Measurements from ENCODE around the gene CDKAL1. TPM values are rescaled to one million over a fixed set of nuclear protein-coding genes. Genes with fewer than 3 reads are reported as not detected.

Gene CDKAL1
- total and polyA plus RNA-seq, 4 donors, result 2.0 to 12.9 (median 6.7) TPM

- no peak overlapping the region for H3K4me3 ChIP-seq (ENCODE audit: low read depth in 1 of 3, low read length in 3 of 3)
Observed at GRCh38 chr6:21208796-21209186, 674.5 kb downstream of the CDKAL1 start.

GRCh38 chr6:21213492-21213891, 679.2 kb downstream of the CDKAL1 start:
- H3K4me3 ChIP-seq (ENCODE audit: low read depth in 1 of 3, low read length in 3 of 3), result no peak overlapping the region
- H3K9me3 ChIP-seq (ENCODE audit: control insufficient read depth in 4 of 4, low read length in 3 of 4), result no peaks in the 10 kb centered on the region
- no peak for DNase-seq (ENCODE audit: low spot score)
- no peak overlapping the region for H3K27ac ChIP-seq (ENCODE audit: low read depth in 1 of 2, low read length in 2 of 2)
- H3K36me3 ChIP-seq (ENCODE audit: control insufficient read depth in 4 of 4, insufficient read depth in 3 of 4, low read depth in 1 of 4, low read length in 3 of 4), result peaks cover 0 to 5% (median 2%) of the 10 kb centered on the region in 4 donors
- H3K4me1 ChIP-seq (ENCODE audit: control insufficient read depth in 4 of 4, insufficient read depth in 4 of 4, low read length in 3 of 4), result no peaks in the 10 kb centered on the region
- H3K9ac ChIP-seq (ENCODE audit: low read depth in 1 of 2, low read length in 2 of 2), result no peak overlapping the region
- H3K27me3 ChIP-seq (ENCODE audit: control insufficient read depth in 4 of 4, insufficient read depth in 4 of 4, low read length in 3 of 4), result no peaks in the 10 kb centered on the region
- WGBS, result 89% methylated on average over 3 of the region's 3 CpGs
- TF ChIP-seq NR2F2 (IDR thresholded peaks at IDR 0.05) (no peak), RXRA (IDR thresholded peaks at IDR 0.05) (no peak), FOXA1 (IDR thresholded peaks at IDR 0.05) (no peak), HNF4A (conservative IDR thresholded peaks at IDR 0.05) (no peak), CTCF (IDR thresholded peaks at IDR 0.05; ENCODE audit: low read depth, low read length, missing input control) (no peak), EGR1 (IDR thresholded peaks at IDR 0.05; ENCODE audit: low read depth in 2 of 2) (no peak), YY1 (IDR thresholded peaks at IDR 0.05) (no peak), ATF3 (IDR thresholded peaks at IDR 0.05) (no peak)

More at GRCh38 chr6:21208796-21209186, 674.5 kb downstream of the CDKAL1 start:
- TF ChIP-seq GABPA (IDR thresholded peaks at IDR 0.05 in 1 of 2, conservative IDR thresholded peaks at IDR 0.05 in 1 of 2) (no peak), MAX (IDR thresholded peaks at IDR 0.05) (no peak), HNF4G (IDR thresholded peaks at IDR 0.05) (no peak), FOXA1 (IDR thresholded peaks at IDR 0.05) (no peak), ZBTB33 (IDR thresholded peaks at IDR 0.05) (no peak), RAD21 (IDR thresholded peaks at IDR 0.05) (no peak), REST (IDR thresholded peaks at IDR 0.05) (no peak), ATF3 (IDR thresholded peaks at IDR 0.05) (no peak), TAF1 (conservative IDR thresholded peaks at IDR 0.05) (no peak), EGR1 (IDR thresholded peaks at IDR 0.05; ENCODE audit: low read depth in 2 of 2) (no peak), YY1 (IDR thresholded peaks at IDR 0.05) (no peak)
- Histone ChIP-seq H3K4me1 (ENCODE audit: control insufficient read depth in 4 of 4, insufficient read depth in 4 of 4, low read length in 3 of 4) (no peaks in the 10 kb centered on the region), H3K27me3 (ENCODE audit: control insufficient read depth in 4 of 4, insufficient read depth in 4 of 4, low read length in 3 of 4) (no peaks in the 10 kb centered on the region), H3K9me3 (ENCODE audit: control insufficient read depth in 4 of 4, low read length in 3 of 4) (no peaks in the 10 kb centered on the region), H3K36me3 (ENCODE audit: control insufficient read depth in 4 of 4, insufficient read depth in 3 of 4, low read depth in 1 of 4, low read length in 3 of 4) (peaks cover 0 to 5% (median 2%) of the 10 kb centered on the region in 4 donors), H3K9ac (ENCODE audit: low read depth in 1 of 2, low read length in 2 of 2) (no peak overlapping the region), H3K27ac (ENCODE audit: low read depth in 1 of 2, low read length in 2 of 2) (no peak overlapping the region)
- DNase-seq (ENCODE audit: low spot score), result no peak
- 90% methylated on average over 5 of the region's 5 CpGs for WGBS

Measured in liver (tissue), 9 donors.